Measurements from ENCODE around the gene SEC24B. TPM values are rescaled to one million over a fixed set of nuclear protein-coding genes. Genes with fewer than 3 reads are reported as not detected.

Gene SEC24B
- total and polyA plus RNA-seq, 2 experiments from 2014 or later: 9.4 to 32.8 TPM

DNA sequence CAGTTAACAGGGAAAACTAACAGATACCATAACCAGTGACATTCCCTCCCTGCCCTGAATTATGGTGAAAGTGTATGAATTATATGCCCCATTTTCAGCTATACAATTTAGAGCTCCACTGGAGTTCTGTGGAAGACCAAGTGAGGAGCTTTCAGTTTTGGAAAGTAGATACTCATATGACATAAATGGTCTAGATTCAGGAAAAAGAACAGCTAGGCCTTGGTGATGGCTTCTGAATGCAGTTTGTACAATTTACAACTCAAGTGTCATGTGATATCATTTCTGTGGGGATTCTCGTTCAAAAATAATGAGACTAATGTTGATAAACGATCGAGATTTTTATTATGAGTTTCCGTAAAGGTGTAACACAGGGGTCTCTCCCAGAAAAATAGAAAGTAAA lies 8.2 kb upstream of the SEC24B start:
- no peaks in the 10 kb centered on the region for H4K20me1 ChIP-seq (replicated peaks; ENCODE audit: insufficient read depth)
- no peaks in the 10 kb centered on the region for H3K27me3 ChIP-seq (ENCODE audit: insufficient read depth)
- Mint-ChIP-seq H3K4me3 (no peak overlapping the region), H3K4me1 (peaks cover 10% of the 10 kb centered on the region), H3K36me3 (ENCODE audit: low read depth) (no peaks in the 10 kb centered on the region; the same call in 1 of the 3 replicates), H3K27me3 (ENCODE audit: insufficient read depth, low read depth, poor library complexity) (no peaks in the 10 kb centered on the region), H3K27ac (no peak overlapping the region), H3K9me3 (no peaks in the 10 kb centered on the region)
- no peaks in the 10 kb centered on the region for H3K36me3 ChIP-seq (ENCODE audit: insufficient read depth)
- H3K4me1 ChIP-seq (ENCODE audit: insufficient read depth): no peaks in the 10 kb centered on the region
- TF ChIP-seq STAT1 (IDR thresholded peaks at IDR 0.05; ENCODE audit: unreplicated experiment) (no peak), NANOG (IDR thresholded peaks at IDR 0.05; ENCODE audit: borderline replicate concordance) (no peak), CREB1 (CRISPR knock-in tag; IDR thresholded peaks at IDR 0.05; ENCODE audit: low read depth) (no peak), ZNF331 (CRISPR knock-in tag; IDR thresholded peaks at IDR 0.05; ENCODE audit: low read depth) (no peak), REST (IDR thresholded peaks at IDR 0.05; ENCODE audit: unreplicated experiment) (no peak), POLR2AphosphoS5 (IDR thresholded peaks at IDR 0.05; ENCODE audit: low read depth) (no peak), ZNF114 (CRISPR knock-in tag; IDR thresholded peaks at IDR 0.05) (no peak), EZH2phosphoT487 (IDR thresholded peaks at IDR 0.05; ENCODE audit: unreplicated experiment) (no peak), JUNB (IDR thresholded peaks at IDR 0.05; ENCODE audit: unreplicated experiment) (no peak), ETS1 (IDR thresholded peaks at IDR 0.05) (no peak), EZH2 (IDR thresholded peaks at IDR 0.05; ENCODE audit: low read depth, unreplicated experiment) (no peak)
- TF ChIP-seq, protein P1, sequence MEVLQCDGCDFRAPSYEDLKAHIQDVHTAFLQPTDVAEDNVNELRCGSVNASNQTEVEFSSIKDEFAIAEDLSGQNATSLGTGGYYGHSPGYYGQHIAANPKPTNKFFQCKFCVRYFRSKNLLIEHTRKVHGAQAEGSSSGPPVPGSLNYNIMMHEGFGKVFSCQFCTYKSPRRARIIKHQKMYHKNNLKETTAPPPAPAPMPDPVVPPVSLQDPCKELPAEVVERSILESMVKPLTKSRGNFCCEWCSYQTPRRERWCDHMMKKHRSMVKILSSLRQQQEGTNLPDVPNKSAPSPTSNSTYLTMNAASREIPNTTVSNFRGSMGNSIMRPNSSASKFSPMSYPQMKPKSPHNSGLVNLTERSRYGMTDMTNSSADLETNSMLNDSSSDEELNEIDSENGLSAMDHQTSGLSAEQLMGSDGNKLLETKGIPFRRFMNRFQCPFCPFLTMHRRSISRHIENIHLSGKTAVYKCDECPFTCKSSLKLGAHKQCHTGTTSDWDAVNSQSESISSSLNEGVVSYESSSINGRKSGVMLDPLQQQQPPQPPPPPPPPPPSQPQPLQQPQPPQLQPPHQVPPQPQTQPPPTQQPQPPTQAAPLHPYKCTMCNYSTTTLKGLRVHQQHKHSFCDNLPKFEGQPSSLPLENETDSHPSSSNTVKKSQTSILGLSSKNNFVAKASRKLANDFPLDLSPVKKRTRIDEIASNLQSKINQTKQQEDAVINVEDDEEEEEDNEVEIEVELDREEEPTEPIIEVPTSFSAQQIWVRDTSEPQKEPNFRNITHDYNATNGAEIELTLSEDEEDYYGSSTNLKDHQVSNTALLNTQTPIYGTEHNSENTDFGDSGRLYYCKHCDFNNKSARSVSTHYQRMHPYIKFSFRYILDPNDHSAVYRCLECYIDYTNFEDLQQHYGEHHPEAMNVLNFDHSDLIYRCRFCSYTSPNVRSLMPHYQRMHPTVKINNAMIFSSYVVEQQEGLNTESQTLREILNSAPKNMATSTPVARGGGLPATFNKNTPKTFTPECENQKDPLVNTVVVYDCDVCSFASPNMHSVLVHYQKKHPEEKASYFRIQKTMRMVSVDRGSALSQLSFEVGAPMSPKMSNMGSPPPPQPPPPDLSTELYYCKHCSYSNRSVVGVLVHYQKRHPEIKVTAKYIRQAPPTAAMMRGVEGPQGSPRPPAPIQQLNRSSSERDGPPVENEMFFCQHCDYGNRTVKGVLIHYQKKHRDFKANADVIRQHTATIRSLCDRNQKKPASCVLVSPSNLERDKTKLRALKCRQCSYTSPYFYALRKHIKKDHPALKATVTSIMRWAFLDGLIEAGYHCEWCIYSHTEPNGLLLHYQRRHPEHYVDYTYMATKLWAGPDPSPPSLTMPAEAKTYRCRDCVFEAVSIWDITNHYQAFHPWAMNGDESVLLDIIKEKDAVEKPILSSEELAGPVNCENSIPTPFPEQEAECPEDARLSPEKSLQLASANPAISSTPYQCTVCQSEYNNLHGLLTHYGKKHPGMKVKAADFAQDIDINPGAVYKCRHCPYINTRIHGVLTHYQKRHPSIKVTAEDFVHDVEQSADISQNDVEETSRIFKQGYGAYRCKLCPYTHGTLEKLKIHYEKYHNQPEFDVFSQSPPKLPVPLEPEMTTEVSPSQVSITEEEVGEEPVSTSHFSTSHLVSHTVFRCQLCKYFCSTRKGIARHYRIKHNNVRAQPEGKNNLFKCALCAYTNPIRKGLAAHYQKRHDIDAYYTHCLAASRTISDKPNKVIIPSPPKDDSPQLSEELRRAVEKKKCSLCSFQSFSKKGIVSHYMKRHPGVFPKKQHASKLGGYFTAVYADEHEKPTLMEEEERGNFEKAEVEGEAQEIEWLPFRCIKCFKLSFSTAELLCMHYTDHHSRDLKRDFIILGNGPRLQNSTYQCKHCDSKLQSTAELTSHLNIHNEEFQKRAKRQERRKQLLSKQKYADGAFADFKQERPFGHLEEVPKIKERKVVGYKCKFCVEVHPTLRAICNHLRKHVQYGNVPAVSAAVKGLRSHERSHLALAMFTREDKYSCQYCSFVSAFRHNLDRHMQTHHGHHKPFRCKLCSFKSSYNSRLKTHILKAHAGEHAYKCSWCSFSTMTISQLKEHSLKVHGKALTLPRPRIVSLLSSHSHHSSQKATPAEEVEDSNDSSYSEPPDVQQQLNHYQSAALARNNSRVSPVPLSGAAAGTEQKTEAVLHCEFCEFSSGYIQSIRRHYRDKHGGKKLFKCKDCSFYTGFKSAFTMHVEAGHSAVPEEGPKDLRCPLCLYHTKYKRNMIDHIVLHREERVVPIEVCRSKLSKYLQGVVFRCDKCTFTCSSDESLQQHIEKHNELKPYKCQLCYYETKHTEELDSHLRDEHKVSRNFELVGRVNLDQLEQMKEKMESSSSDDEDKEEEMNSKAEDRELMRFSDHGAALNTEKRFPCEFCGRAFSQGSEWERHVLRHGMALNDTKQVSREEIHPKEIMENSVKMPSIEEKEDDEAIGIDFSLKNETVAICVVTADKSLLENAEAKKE (CRISPR knock-in tag; IDR thresholded peaks at IDR 0.05): no peak
- TF ChIP-seq, protein P2, sequence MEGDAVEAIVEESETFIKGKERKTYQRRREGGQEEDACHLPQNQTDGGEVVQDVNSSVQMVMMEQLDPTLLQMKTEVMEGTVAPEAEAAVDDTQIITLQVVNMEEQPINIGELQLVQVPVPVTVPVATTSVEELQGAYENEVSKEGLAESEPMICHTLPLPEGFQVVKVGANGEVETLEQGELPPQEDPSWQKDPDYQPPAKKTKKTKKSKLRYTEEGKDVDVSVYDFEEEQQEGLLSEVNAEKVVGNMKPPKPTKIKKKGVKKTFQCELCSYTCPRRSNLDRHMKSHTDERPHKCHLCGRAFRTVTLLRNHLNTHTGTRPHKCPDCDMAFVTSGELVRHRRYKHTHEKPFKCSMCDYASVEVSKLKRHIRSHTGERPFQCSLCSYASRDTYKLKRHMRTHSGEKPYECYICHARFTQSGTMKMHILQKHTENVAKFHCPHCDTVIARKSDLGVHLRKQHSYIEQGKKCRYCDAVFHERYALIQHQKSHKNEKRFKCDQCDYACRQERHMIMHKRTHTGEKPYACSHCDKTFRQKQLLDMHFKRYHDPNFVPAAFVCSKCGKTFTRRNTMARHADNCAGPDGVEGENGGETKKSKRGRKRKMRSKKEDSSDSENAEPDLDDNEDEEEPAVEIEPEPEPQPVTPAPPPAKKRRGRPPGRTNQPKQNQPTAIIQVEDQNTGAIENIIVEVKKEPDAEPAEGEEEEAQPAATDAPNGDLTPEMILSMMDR (conservative IDR thresholded peaks at IDR 0.05; ENCODE audit: low read depth in 2 of 2): no peak
- no peaks in the 10 kb centered on the region for H3K79me2 ChIP-seq (replicated peaks; ENCODE audit: insufficient read depth)
- H3F3A ChIP-seq (replicated peaks; ENCODE audit: low read depth): no peaks in the 10 kb centered on the region
- H3K9me2 ChIP-seq (ENCODE audit: insufficient read depth): no peaks in the 10 kb centered on the region
- H3K27ac ChIP-seq (ENCODE audit: low read depth): no peak overlapping the region
- no peak overlapping the region for H3K4me3 ChIP-seq
- ATAC-seq (no peak), DNase-seq (ENCODE audit: low spot score) (no peak)
- no peak overlapping the region for H3K4me2 ChIP-seq
- no peak overlapping the region for H2AFZ ChIP-seq

Measured in GM23338 (cell line).